Caco-2 (cell line): ENCODE measurements around the gene ESR2. TPM values are rescaled to one million over a fixed set of nuclear protein-coding genes. Genes with fewer than 3 reads are reported as not detected.
"Not testable (repeated sequence)": the region's sequence is repeated elsewhere in the genome, so short reads cannot be mapped to it uniquely, and the experiment has no call there.

Source experiments
- BruUV-seq: library from RNA; stranded (reverse); fragments of 400-500 nt; replicated peaks from 2 replicates; lab custom pipeline; 2021; lab: Mats Ljungman, UMichigan
- CTCF ChIA-PET: fragments of 300-600 bp; sonication (Branson Sonifier 250); formaldehyde crosslinking; loops from one replicate; lab custom pipeline; 2022; ENCODE audit warnings: antibody characterized with exemption; lab: Charles Lee
- POLR2A ChIA-PET: fragments of 300-600 bp; sonication (Branson Sonifier 250); formaldehyde crosslinking; loops from one replicate; lab custom pipeline; 2022; ENCODE audit warnings: antibody characterized with exemption; lab: Charles Lee
- DNase-seq, 2 experiments: peaks; one replicate each; pipeline versions ENCODE4 v3.0.0 to v3.0.0-alpha.2; 2020 to 2022
- H3K27me3 ChIP-seq: replicated peaks from 2 replicates; pipeline ENCODE4 v1.6.0; 2011; ENCODE audit warnings: low read length; ENCODE audit not compliant: control insufficient read depth, insufficient read depth
- H3K36me3 ChIP-seq: 2 replicates; pipeline ENCODE4 v1.5.1; 2011; ENCODE audit warnings: low read length; ENCODE audit not compliant: control insufficient read depth, insufficient read depth
- H3K4me1 ChIP-seq: fragments of 250-450 bp; sonication (Bioruptor Pico); 2 replicates; pipeline ENCODE4 v1.5.1; 2020; ENCODE audit warnings: mild to moderate bottlenecking
- H3K4me3 ChIP-seq: 2 replicates; pipeline ENCODE4 v1.5.1; 2011; ENCODE audit warnings: low read depth, mild to moderate bottlenecking, control low read depth, low read length
- H3K9me3 ChIP-seq: fragments of 250-450 bp; sonication (Bioruptor Pico); 2 replicates; pipeline ENCODE4 v1.5.1; 2020; ENCODE audit warnings: mild to moderate bottlenecking, moderate library complexity
- H3K27ac Mint-ChIP-seq: one replicate; pipeline ENCODE4 v1.8.0; 2022; ENCODE audit warnings: mixed read lengths; ENCODE audit not compliant: unreplicated experiment
- H3K27me3 Mint-ChIP-seq: one replicate; pipeline ENCODE4 v1.8.0; 2022; ENCODE audit warnings: mixed read lengths; ENCODE audit not compliant: insufficient read depth, unreplicated experiment
- H3K36me3 Mint-ChIP-seq: one replicate; pipeline ENCODE4 v1.8.0; 2022; ENCODE audit warnings: mild to moderate bottlenecking, mixed read lengths; ENCODE audit not compliant: insufficient read depth, unreplicated experiment
- H3K4me1 Mint-ChIP-seq: one replicate; pipeline ENCODE4 v1.8.0; 2022; ENCODE audit warnings: low read depth, mixed read lengths; ENCODE audit not compliant: unreplicated experiment
- H3K4me3 Mint-ChIP-seq: one replicate; pipeline ENCODE4 v1.8.0; 2022; ENCODE audit warnings: mild to moderate bottlenecking, moderate library complexity, mixed read lengths; ENCODE audit not compliant: unreplicated experiment
- H3K9me3 Mint-ChIP-seq: one replicate; pipeline ENCODE4 v1.8.0; 2022; ENCODE audit warnings: mixed read lengths; ENCODE audit not compliant: unreplicated experiment
- CTCF ChIP-seq, 2 experiments: fragments of 200-600 bp in 1 of 2; IDR thresholded peaks; 1 replicate in 1 of 2; 2 replicates in 1 of 2; pipeline versions ENCODE4 v1.5.1 to v1.8.0; 2011 to 2022; ENCODE audit warnings: antibody characterized with exemption in 1 of 2, control low read depth in 1 of 2, inconsistent platforms in 1 of 2, low read depth in 1 of 2, low read length in 1 of 2, mild to moderate bottlenecking in 1 of 2, moderate library complexity in 1 of 2; ENCODE audit not compliant: insufficient read depth in 1 of 2, severe bottlenecking in 1 of 2, unreplicated experiment in 1 of 2
- intact Hi-C: fragments of 100-400 bp; cut with micrococcal nuclease; formaldehyde crosslinking; loops from one replicate; pipeline ENCODE4 v1.10.0; 2022; ENCODE audit not compliant: unreplicated experiment
- total RNA-seq: library from RNA; stranded (reverse); gene quantifications from 2 replicates; pipeline ENCODE4 v1.2.3, GENCODE V29; 2022

The ESR2 gene
- total RNA-seq, 1 experiment from 2014 or later: 0.23 TPM

- ChIA-PET CTCF (no interaction called here), POLR2A (no interaction called here)
- no peak for DNase-seq
- Mint-ChIP-seq H3K27ac (no peak overlapping the region), H3K36me3 (peaks cover 5% of the 10 kb centered on the region), H3K9me3 (no peaks in the 10 kb centered on the region), H3K27me3 (no peaks in the 10 kb centered on the region), H3K4me3 (no peak overlapping the region), H3K4me1 (no peaks in the 10 kb centered on the region)
- no peak for TF ChIP-seq CTCF (IDR thresholded peaks at IDR 0.05; ENCODE audit: insufficient read depth in 1 of 2, low read depth in 1 of 2, low read length in 1 of 2, severe bottlenecking in 1 of 2, unreplicated experiment in 1 of 2)
- H3K36me3 ChIP-seq: no peaks in the 10 kb centered on the region; the same call in 1 of the 2 replicates
- H3K4me3 ChIP-seq: no peak overlapping the region
- H3K9me3 ChIP-seq: no peaks in the 10 kb centered on the region
- intact Hi-C loops: no loop called here
- H3K27me3 ChIP-seq: no peaks in the 10 kb centered on the region
- peaks cover 3% of the 10 kb centered on the region; the same call in 1 of the 2 replicates for H3K4me1 ChIP-seq
- BruUV-seq: no TSS peak
Observed at GRCh38 chr14:64119500-64119899, 174.7 kb downstream of the ESR2 start.

- CTCF ChIA-PET: no interaction called here
- no peak overlapping the region for H3K4me3 ChIP-seq
- Mint-ChIP-seq H3K36me3 (peaks cover 5% of the 10 kb centered on the region), H3K9me3 (no peaks in the 10 kb centered on the region), H3K4me3 (no peak overlapping the region), H3K27me3 (no peaks in the 10 kb centered on the region), H3K27ac (no peak overlapping the region), H3K4me1 (no peaks in the 10 kb centered on the region)
- no peak for TF ChIP-seq CTCF (IDR thresholded peaks at IDR 0.05; ENCODE audit: insufficient read depth in 1 of 2, low read depth in 1 of 2, low read length in 1 of 2, severe bottlenecking in 1 of 2, unreplicated experiment in 1 of 2)
- peaks cover 2% of the 10 kb centered on the region; the same call in 1 of the 2 replicates for H3K36me3 ChIP-seq
- BruUV-seq: no TSS peak
- DNase-seq: no peak
- intact Hi-C loops: no loop called here
- H3K4me1 ChIP-seq: peaks cover 3% of the 10 kb centered on the region; the same call in 1 of the 2 replicates
- no peaks in the 10 kb centered on the region for H3K27me3 ChIP-seq
- POLR2A ChIA-PET: no interaction called here
- H3K9me3 ChIP-seq: no peaks in the 10 kb centered on the region
Observed at GRCh38 chr14:64118892-64119291, 175.3 kb downstream of the ESR2 start.

GRCh38 chr14:64118403-64118742 lies 175.8 kb downstream of the ESR2 start:
- H3K9me3 ChIP-seq, H3K4me1 Mint-ChIP-seq, CTCF ChIA-PET, H3K4me3 ChIP-seq, H3K27me3 Mint-ChIP-seq, H3K27me3 ChIP-seq, H3K4me1 ChIP-seq, H3K27ac Mint-ChIP-seq, DNase-seq, H3K36me3 Mint-ChIP-seq, H3K4me3 Mint-ChIP-seq, POLR2A ChIA-PET, BruUV-seq, intact Hi-C loops, H3K9me3 Mint-ChIP-seq, H3K36me3 ChIP-seq: not testable (repeated sequence)
